Fibroblast of lung (primary cell): Measurements from ENCODE around the gene METAP1D.

Experiments
- CTCF ChIP-seq, 2 donors: IDR thresholded peaks in 1 of 2; conservative IDR thresholded peaks in 1 of 2; 1 replicate in 1 of 2; 2 replicates in 1 of 2; pipeline ENCODE4 v1.5.1; 2011 to 2012; ENCODE audit warnings: low read length in 2 of 2, control low read depth in 1 of 2, inconsistent platforms in 1 of 2, low read depth in 1 of 2, mild to moderate bottlenecking in 1 of 2
- EZH2 ChIP-seq: IDR thresholded peaks from 2 replicates; pipeline ENCODE4 v1.5.1; 2012; ENCODE audit warnings: low read length, control low read depth, mild to moderate bottlenecking; ENCODE audit errors: missing control alignments

GRCh38 chr2:172065111-172065510 lies 65.4 kb downstream of the METAP1D start:
- TF ChIP-seq CTCF (conservative IDR thresholded peaks at IDR 0.05 in 1 of 2, IDR thresholded peaks at IDR 0.05 in 1 of 2; ENCODE audit: low read depth in 1 of 2, low read length in 2 of 2) (no peak), EZH2 (no peak)
